HUES6 (cell line): ENCODE results near the gene KCNJ9.
"Not testable (repeated sequence)": the region's sequence is repeated elsewhere in the genome, so short reads cannot be mapped to it uniquely, and the experiment has no call there.

Experiments
- H3K27ac ChIP-seq: 2 replicates; pipeline ENCODE4 v1.7.0; 2013; ENCODE audit warnings: low read depth, mild to moderate bottlenecking, low read length, inconsistent platforms
- H3K27me3 ChIP-seq: 2 replicates; pipeline ENCODE4 v1.6.1; 2013; ENCODE audit warnings: low read length; ENCODE audit not compliant: control insufficient read depth, insufficient read depth
- H3K36me3 ChIP-seq: 2 replicates; pipeline ENCODE4 v1.6.1; 2013; ENCODE audit warnings: low read length; ENCODE audit not compliant: control insufficient read depth, insufficient read depth
- H3K4me1 ChIP-seq: 2 replicates; pipeline ENCODE4 v1.6.1; 2013; ENCODE audit warnings: low read length; ENCODE audit not compliant: control insufficient read depth, insufficient read depth
- H3K4me3 ChIP-seq: 2 replicates; pipeline ENCODE4 v1.5.1; 2013; ENCODE audit warnings: low read depth, low read length
- H3K9ac ChIP-seq: one replicate; pipeline ENCODE4 v1.6.1; 2013; ENCODE audit warnings: mild to moderate bottlenecking, low read length
- H3K9me3 ChIP-seq: 2 replicates; pipeline ENCODE4 v1.6.1; 2013; ENCODE audit warnings: low read depth, low read length; ENCODE audit not compliant: control insufficient read depth, insufficient read depth

KCNJ9 gene

GRCh38 chr1:160081261-160081936 is at the start of gene KCNJ9:
Gene KCNJ9 (plus strand): TSS chr1:160081538. CDS start chr1:160084031, 2,493 bp downstream.
- no peak within 1 kb of the TSS for H3K4me3 ChIP-seq
- H3K27ac ChIP-seq = no peak within 1 kb of the TSS
- H3K27me3 ChIP-seq = peaks cover 73% of the 10 kb centered on the region
- H3K9me3 ChIP-seq = no peaks in the 10 kb centered on the region
- H3K36me3 ChIP-seq = no peaks in the 10 kb centered on the region
- H3K4me1 ChIP-seq = peaks cover 7% of the 10 kb centered on the region; the same call in 1 of the 2 replicates
- H3K9ac ChIP-seq = no peak within 1 kb of the TSS

- no peaks in the 10 kb centered on the region for H3K36me3 ChIP-seq
- H3K9ac ChIP-seq = peak overlapping the region; percentile 28
- H3K27ac ChIP-seq = no peak overlapping the region
- peak overlapping the region; percentile 91 for H3K4me3 ChIP-seq
- peaks cover 8% of the 10 kb centered on the region; the same call in 1 of the 2 replicates for H3K27me3 ChIP-seq
- no peaks in the 10 kb centered on the region for H3K9me3 ChIP-seq
- H3K4me1 ChIP-seq = peaks cover 11% of the 10 kb centered on the region
Observed at GRCh38 chr1:160032165-160032820, 49.0 kb upstream of the KCNJ9 start.

DNA sequence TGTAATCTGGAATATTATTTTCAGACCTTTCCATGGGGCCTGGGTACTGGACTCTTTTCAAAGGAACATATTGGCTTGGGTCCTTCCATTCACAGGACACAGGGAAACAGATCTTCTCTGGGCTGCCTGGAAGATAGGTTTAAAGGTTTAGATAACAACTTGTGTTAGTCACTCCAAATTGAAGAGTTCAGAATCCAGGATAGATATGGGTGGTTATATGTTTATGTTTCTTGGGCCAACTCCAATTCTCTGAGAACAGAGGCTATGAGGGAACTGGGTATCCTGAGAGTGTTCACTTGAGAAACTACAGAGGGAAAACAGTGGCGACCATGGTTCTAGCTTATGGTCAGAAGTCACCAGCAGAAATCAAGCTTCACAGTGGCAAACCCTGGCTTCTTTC is 40.9 kb upstream of the KCNJ9 start:
- Histone ChIP-seq H3K36me3 (no peaks in the 10 kb centered on the region), H3K27me3 (no peaks in the 10 kb centered on the region), H3K4me1 (no peaks in the 10 kb centered on the region), H3K9me3 (no peaks in the 10 kb centered on the region), H3K9ac (no peak overlapping the region), H3K4me3 (no peak overlapping the region), H3K27ac (no peak overlapping the region)

- Histone ChIP-seq H3K9me3 (no peaks in the 10 kb centered on the region), H3K4me1 (peaks cover 22% of the 10 kb centered on the region), H3K27ac (no peak overlapping the region), H3K9ac (no peak overlapping the region), H3K36me3 (no peaks in the 10 kb centered on the region), H3K4me3 (no peak overlapping the region), H3K27me3 (no peaks in the 10 kb centered on the region)
Observed at GRCh38 chr1:160043543-160043942, 37.8 kb upstream of the KCNJ9 start.

DNA sequence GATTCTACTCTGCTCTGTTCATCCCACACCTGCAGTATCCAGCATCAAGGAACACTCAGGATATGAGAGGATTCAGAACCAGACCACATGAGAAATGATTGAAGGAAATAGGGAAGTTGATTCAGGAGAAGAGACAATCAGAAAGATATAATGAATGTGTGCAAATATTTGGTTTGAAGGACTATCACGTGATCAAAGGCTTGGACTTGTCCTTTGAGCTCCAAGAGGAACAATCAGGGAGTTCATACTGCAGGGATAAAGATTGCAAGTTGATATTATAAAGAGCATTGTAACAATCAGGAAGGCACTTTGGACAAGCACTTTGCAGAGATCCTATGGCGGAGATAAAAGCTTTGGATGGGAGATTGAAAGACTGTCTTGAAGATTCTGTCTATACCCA is 35.7 kb upstream of the KCNJ9 start:
- Histone ChIP-seq H3K4me1 (peaks cover 29% of the 10 kb centered on the region), H3K36me3 (no peaks in the 10 kb centered on the region), H3K9me3 (no peaks in the 10 kb centered on the region), H3K27ac (no peak overlapping the region), H3K9ac (no peak overlapping the region), H3K4me3 (no peak overlapping the region), H3K27me3 (no peaks in the 10 kb centered on the region)

- Histone ChIP-seq H3K9me3 (no peaks in the 10 kb centered on the region), H3K9ac (peak overlapping the region; percentile 28), H3K27ac (no peak overlapping the region), H3K27me3 (no peaks in the 10 kb centered on the region; the same call in 1 of the 2 replicates), H3K4me3 (peak overlapping the region; percentile 26; the same call in 1 of the 2 replicates), H3K4me1 (peaks cover 29% of the 10 kb centered on the region), H3K36me3 (no peaks in the 10 kb centered on the region)
Observed at GRCh38 chr1:160046494-160047110, 34.7 kb upstream of the KCNJ9 start.

GRCh38 chr1:160047111-160047991 is 34.0 kb upstream of the KCNJ9 start:
- H3K9ac ChIP-seq = no peak overlapping the region
- no peaks in the 10 kb centered on the region for H3K9me3 ChIP-seq
- H3K27ac ChIP-seq = no peak overlapping the region
- H3K36me3 ChIP-seq = no peaks in the 10 kb centered on the region
- peak overlapping the region; percentile 20; the same call in 1 of the 2 replicates for H3K4me3 ChIP-seq
- peaks cover 6% of the 10 kb centered on the region for H3K27me3 ChIP-seq
- peaks cover 29% of the 10 kb centered on the region for H3K4me1 ChIP-seq

- Histone ChIP-seq H3K9ac (no peak overlapping the region), H3K27ac (no peak overlapping the region), H3K9me3 (no peaks in the 10 kb centered on the region), H3K4me3 (no peak overlapping the region), H3K27me3 (peaks cover 8% of the 10 kb centered on the region), H3K36me3 (no peaks in the 10 kb centered on the region), H3K4me1 (peaks cover 29% of the 10 kb centered on the region)
Observed at GRCh38 chr1:160048335-160048734, 33.0 kb upstream of the KCNJ9 start.

DNA sequence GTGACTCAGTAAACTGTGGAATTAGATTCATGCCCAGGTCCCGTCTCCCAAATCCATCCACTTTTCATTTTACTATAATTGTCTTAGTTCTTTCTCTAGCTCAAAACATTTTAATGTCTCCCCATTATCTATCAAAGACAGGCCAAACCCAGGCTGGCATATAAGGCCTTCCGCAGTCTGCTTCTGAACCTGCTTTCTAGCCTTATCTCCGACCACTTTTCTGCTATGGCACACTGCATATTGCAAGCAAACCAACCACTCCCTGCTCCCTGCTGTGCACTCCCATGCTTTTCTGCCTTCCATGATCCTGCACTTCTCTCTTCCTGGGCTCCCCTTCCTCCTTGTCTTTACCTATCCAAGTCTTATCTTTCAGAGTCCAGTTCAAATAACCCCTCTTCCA is 32.2 kb upstream of the KCNJ9 start:
- Histone ChIP-seq H3K27me3 (peaks cover 12% of the 10 kb centered on the region), H3K4me1 (peaks cover 32% of the 10 kb centered on the region), H3K4me3 (no peak overlapping the region), H3K9me3 (no peaks in the 10 kb centered on the region), H3K9ac (no peak overlapping the region), H3K27ac (no peak overlapping the region), H3K36me3 (no peaks in the 10 kb centered on the region)

GRCh38 chr1:160050182-160050581 is 31.2 kb upstream of the KCNJ9 start:
- not testable (repeated sequence) for H3K27ac ChIP-seq, H3K4me3 ChIP-seq, H3K36me3 ChIP-seq, H3K9me3 ChIP-seq, H3K9ac ChIP-seq
- Histone ChIP-seq H3K27me3 (peaks cover 12% of the 10 kb centered on the region), H3K4me1 (peaks cover 32% of the 10 kb centered on the region)
